Suprapubic skin (tissue), 4 donors: ENCODE data around the gene TPM2.

ENCODE experiments used
- EP300 ChIP-seq: sonication (generic); formaldehyde crosslinking; IDR thresholded peaks from one replicate; pipeline ENCODE4 v1.6.1; 2017; ENCODE audit warnings: antibody characterized with exemption
- POLR2A ChIP-seq, 2 donors: fragments of 450-650 bp; IDR thresholded peaks; one replicate each; pipeline ENCODE4 v1.6.1; 2017; ENCODE audit warnings: antibody characterized with exemption in 2 of 2, mild to moderate bottlenecking in 2 of 2, moderate library complexity in 2 of 2
- POLR2AphosphoS5 ChIP-seq, 3 donors: sonication (generic); formaldehyde crosslinking; IDR thresholded peaks; one replicate each; pipeline ENCODE4 v1.6.1; 2017; ENCODE audit warnings: antibody characterized with exemption in 3 of 3
- TF ChIP-seq, protein P1 (sequence below), 2 donors: fragments of 200-600 bp in 1 of 2; fragments of 450-650 bp in 1 of 2; sonication (generic) in 1 of 2; IDR thresholded peaks; one replicate each; pipeline ENCODE4 v1.5.1; 2016 to 2019; ENCODE audit warnings: antibody characterized with exemption in 2 of 2, mild to moderate bottlenecking in 1 of 2, moderate library complexity in 1 of 2

DNA sequence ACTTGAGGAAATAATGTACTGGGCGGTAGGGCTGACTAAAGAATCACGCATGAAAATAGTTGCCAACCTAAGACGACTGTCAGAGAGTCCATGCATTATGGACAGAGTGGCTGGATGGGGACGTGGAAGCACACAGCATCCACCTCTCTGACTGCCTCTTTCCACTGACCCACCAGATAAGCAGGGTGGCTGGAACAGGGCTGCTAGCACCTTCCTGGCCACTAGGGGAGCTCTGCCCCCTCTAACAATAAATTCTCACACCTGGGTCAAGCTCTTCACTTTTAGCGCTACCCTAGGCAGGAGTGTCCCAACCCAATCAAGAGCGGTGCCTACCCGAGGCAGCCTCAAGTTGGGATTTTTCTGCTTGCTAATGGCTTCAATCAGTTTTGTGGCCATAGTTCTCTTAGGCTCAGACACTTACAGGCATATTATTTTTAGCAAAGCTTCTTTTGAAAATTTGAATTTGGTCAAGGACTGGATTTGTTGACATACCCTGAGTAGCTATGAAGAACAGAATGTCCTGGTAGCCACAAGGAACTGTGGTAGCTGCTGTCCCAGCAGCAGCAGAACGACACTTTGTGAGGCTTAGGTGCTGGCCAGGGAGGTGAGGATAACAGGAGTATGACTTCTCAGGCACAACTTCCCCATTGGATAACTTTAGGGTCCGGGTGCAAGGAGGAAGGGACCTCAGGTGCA lies 6.9 kb upstream of the TPM2 start:
- TF ChIP-seq, protein P1, sequence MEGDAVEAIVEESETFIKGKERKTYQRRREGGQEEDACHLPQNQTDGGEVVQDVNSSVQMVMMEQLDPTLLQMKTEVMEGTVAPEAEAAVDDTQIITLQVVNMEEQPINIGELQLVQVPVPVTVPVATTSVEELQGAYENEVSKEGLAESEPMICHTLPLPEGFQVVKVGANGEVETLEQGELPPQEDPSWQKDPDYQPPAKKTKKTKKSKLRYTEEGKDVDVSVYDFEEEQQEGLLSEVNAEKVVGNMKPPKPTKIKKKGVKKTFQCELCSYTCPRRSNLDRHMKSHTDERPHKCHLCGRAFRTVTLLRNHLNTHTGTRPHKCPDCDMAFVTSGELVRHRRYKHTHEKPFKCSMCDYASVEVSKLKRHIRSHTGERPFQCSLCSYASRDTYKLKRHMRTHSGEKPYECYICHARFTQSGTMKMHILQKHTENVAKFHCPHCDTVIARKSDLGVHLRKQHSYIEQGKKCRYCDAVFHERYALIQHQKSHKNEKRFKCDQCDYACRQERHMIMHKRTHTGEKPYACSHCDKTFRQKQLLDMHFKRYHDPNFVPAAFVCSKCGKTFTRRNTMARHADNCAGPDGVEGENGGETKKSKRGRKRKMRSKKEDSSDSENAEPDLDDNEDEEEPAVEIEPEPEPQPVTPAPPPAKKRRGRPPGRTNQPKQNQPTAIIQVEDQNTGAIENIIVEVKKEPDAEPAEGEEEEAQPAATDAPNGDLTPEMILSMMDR (IDR thresholded peaks at IDR 0.05): peak; percentile 32 to 87
- TF ChIP-seq POLR2AphosphoS5 (IDR thresholded peaks at IDR 0.05): no peak
- no peak for TF ChIP-seq POLR2A (IDR thresholded peaks at IDR 0.05)
- peak; percentile 91 for TF ChIP-seq EP300
